GM12872 (cell line): ENCODE results near the gene IQGAP2.

Experiments
- CTCF ChIP-seq: IDR thresholded peaks from 3 replicates; pipeline ENCODE4 v1.5.1; 2011; ENCODE audit warnings: low read depth, mild to moderate bottlenecking, low read length, moderate library complexity; ENCODE audit not compliant: insufficient read depth

Gene IQGAP2

GRCh38 chr5:76674330-76675066 lies 271.4 kb downstream of the IQGAP2 start:
- no peak for TF ChIP-seq CTCF

GRCh38 chr5:76675364-76675763 lies 272.3 kb downstream of the IQGAP2 start:
- TF ChIP-seq CTCF = no peak

GRCh38 chr5:76677849-76678472 lies 274.9 kb downstream of the IQGAP2 start:
- TF ChIP-seq CTCF = no peak

GRCh38 chr5:76679231-76679630 lies 276.1 kb downstream of the IQGAP2 start:
- no peak for TF ChIP-seq CTCF

GRCh38 chr5:76681287-76681686 lies 278.2 kb downstream of the IQGAP2 start:
- TF ChIP-seq CTCF = no peak

- no peak for TF ChIP-seq CTCF
Observed at GRCh38 chr5:76682387-76682786, 279.3 kb downstream of the IQGAP2 start.

- TF ChIP-seq CTCF = no peak
Observed at GRCh38 chr5:76683816-76684731, 281.0 kb downstream of the IQGAP2 start.
